ENCODE data around the gene METTL2B.
"Not testable (repeated sequence)": the region's sequence is repeated elsewhere in the genome, so short reads cannot be mapped to it uniquely, and the experiment has no call there.

The METTL2B gene

DNA sequence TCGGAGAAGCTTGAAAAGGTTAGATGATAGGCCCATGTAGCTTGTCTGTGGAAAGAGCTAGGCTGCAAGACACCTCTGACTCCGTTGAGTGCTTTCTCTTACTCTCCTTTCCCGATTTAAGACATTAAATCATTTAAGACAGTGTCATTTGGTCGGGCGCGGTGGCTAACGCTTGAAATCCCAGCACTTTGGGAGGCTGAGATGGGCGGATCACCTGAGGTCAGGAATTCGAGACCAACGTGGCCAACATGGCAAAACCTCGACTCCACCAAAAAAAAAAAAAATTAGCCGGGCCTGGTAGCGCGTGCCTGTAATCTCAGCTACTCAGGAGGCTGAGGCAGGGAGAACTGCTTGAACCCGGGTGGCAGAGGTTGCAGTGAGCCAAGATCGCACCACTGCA, 52.6 kb downstream of the METTL2B start:
- not testable (repeated sequence) for DNase-seq

DNA sequence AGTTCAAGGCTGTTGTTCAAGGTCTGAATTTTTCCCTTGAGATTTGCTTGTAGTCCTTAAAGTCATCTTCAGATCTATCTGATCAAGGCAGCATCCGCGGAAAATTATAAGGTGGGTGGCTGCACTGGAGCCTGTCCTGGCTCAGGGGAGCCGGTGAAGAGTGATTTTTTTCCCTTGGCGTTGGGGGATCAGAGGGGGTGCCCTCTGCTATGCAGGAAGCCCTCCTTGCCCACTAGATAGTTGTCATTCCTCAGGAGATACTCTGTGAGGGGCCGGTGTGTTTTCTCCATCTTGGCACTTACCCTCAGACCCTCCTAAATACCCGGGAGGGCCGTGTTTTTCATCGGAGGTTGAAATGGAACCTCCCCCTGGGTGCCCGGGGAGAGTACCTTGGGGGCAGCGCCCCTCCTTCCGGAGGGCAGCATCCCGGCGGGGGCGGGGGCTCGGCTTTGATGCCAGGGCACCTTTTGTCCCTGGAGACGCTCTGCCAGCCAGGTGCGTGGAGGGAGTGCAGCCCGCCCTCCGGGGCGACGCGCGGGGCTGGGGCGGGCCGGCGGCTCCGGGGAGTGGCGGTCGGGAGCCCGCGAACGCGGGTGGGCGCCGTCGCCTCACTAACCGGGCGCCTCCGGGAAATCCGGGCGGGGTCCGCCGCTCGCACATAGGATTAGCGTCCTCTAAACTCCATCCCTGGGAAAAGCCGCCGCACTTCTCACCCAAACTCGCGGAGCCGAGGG, 53.7 kb downstream of the METTL2B start:
- peak in 3 of 4 experiments; percentile 23 to 28 (median 27) for DNase-seq

DNA sequence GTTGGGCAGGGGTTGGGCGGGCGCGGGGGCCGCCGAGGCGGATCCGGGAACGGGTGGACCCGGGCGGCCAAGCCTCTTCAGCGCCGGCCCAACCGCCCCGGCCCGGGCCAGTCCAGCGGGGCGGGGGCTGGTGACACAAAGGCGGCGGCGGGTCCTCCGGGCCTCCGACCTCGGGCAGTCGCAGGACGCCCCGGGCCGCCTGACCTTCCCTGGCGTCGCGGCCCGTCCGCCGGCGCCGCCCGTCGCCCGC, 54.2 kb downstream of the METTL2B start:
- no peak for DNase-seq

DNA sequence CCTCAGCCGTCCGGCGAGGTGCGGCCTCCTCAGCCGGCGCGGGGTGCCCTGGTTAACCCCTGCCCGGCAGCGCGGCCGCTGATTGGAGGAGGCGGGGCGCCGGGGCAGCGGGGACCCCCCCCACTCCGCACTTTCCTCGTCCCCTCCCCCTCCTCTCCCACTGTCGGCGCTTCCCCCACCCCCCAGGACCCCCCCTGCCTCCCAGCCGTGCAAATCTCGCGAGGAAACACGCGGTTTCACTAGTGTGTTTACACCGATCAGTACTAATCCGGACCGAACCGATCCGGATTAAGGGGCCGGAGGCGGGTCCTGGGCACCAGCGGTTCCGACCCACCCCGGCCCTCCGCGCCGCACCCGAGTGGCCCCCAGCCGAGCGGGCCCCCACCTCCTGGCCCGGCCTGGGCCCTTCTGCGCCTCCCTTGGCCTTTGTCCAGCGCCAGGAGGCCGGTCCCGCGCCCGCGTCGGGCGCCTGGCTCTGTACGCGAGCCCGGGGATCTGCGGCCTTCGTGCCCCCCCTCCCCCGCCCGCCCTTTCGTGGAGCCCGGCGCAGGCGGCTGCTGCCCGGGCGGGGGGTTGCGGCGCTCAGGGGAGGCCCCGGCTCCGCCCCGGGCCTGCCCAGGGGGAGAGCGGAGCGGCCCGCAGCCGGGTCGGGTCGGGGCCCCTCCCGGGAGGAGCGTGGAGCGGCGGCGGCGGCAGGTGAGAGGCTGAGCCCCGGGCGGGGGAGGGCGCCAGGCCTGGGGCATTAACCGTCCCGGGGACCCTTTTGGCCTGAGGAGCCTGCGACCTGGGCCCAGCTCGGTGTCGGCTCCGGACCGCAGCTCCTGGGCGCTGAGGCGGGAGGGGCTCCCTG, 54.8 kb downstream of the METTL2B start:
- DNase-seq: peak; percentile 33 to 65 (median 50)

DNA sequence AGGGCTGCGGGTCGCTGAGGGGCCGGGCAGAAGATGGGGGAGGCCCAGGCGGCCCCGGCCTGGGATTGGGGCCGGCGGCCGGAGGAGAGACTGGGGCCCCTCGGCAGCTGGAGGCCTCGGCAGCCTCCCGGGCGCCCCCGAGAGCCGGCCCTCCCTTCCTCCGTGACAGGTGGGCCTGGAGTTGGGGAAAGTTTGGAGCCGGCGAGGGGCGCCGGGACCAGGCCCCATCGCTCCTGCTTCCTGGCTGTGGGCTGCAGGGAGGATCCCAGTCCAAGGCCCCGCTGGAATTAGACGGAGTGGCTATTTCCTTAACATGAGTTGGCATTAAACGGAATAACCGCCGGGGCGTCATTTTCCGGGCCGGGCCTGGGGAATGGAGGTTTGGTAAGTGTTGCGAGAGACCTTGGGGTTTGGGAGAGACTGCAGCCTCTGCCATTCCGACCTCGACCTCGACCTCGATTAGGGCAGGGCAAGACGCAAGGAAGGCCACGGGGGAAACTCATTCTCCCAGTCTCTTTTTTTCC, 55.5 kb downstream of the METTL2B start:
- DNase-seq: peak in 2 of 4 experiments; percentile 3 to 8

DNA sequence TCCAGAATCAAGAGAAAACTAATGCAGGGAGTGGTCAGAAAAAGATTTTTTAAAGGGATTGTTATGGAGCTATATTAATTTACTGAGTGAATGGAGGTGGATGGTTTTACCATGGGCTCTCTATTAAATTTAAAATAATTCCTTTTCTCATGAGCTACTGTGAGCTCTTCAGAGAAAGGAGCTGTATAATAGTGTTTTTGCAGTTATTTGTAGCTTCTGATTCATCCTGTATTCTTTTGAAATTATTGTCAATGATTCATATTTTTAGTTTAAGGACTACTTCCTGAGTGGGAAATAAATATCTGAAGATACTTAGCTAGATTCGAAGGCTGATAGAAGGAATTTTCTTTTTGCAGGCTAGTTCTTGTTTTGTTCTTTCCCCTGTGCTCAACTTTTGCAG, 56.4 kb downstream of the METTL2B start:
- DNase-seq: not testable (repeated sequence)

DNA sequence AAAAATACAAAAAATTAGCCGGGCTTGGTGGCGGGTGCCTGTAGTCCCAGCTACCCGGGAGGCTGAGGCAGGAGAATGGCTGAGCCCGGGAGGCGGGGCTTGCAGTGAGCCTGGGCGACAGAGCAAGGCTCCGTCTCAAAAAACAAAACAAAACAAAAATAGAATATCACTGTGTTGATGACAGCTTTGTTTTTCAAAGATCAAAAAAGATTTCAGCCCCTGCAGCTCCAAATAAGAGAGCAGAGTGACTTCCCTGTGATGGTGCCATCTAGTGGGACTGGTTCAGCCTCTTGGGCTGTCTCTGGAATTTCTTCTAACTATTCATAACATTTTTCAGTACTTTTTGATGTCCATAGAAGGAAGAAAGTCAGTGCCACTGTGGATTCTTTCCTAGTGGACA, 60.9 kb downstream of the METTL2B start:
- not testable (repeated sequence) for DNase-seq

DNA sequence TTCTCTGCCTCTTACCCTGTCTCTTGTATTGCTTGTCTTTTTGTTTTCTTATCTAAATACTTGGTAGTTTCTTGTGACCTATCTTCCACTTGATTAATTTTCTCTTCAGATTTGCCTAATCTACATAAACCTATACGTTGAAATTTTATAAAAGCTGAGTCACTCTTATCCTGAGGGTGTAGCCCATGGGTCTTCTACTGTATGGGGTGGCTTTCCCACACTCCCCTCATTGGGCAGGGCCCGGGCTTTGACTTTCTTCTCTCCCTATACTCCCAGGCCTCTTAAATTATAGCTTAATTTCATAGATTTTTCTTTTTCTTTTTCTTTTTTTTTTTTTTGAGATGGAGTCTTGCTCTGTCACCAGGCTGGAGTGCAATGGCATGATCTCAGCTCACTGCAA, 66.0 kb downstream of the METTL2B start:
- not testable (repeated sequence) for DNase-seq

DNA sequence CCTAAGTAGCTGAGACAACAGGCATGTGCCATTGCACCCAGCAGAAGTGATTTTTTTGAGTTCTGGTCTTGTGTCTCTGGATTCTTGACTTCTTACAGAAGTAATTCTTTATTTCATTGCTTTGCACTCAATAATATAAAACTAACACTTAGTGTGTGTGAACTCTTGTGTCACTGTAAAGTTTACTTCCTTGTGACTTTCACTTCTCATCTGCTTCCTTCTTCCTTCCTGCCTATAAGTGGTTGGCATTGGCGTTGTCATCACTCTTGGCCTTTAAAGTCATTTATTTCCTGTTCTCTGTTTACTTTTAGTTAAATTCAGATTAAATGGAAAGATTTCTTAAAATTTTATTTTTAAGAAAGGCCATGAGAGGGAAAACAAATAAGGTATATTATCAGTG, 66.8 kb downstream of the METTL2B start:
- DNase-seq: not testable (repeated sequence)

DNA sequence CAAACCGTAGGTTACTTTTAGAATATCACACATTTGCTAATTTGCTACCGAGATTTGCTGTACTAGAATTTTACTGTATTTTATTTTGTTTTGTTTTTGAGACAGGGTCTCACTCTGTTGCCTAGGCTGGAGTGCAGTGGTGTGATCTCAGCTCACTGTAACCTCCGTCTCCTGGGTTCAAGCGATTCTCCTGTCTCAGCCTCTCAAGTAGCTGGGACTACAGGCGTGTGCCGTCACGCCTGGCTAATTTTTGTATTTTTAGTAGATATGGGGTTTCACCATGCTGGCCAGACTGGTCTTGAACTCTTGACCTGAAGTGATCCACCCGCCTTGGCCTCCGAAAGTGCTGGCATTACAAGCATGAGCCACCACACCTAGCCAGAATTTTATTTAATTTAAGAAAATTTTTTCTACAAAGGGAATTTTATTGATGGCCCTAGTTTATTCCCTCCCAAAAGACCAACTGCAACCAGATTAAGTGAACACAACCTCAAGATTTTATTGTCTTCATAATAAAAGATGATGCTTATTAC, 69.8 kb downstream of the METTL2B start:
- DNase-seq: not testable (repeated sequence)

DNA sequence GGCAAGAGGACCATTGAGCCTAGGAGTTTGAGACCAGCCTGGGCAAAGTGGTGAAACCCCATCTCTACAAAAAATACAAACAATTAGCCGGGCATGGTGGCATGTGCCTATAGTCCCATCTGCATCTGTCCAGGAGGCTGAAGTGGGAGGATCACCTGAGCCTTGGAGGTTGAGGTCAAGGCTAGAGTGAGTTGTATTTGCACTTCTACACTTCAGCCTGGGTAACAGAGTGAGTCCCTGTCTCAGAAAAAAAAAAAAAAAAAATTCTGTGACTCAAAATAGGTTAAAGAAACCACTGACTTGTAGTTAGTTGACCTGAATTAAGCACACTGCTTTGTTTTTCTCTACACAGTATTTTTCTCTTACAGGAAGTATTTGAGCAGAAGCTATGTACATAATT, 74.4 kb downstream of the METTL2B start:
- no peak for DNase-seq

DNA sequence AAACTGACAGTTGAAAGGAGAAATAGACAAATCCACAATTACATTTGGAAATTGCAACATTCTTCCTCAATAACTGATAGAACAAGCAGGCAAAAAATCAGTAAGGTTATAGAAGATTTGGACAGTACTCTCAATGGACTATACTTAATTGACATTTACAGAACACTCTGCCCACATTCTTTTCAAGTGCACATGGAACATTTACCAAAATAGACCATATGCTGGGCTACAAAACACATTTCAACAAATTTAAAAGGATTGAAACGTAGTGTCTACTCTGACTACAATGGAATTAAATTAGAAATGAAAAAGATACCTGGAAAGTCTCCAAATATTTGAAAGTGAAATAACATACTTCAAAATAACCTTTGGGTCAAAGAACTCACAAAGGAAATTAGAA, 77.8 kb downstream of the METTL2B start:
- not testable (repeated sequence) for DNase-seq

Data from activated CD4-positive, CD25-positive, alpha-beta regulatory T cell (primary cell).